Body of pancreas (tissue), 4 donors: ENCODE results near the gene XKR8.

ENCODE experiments used
- POLR2A ChIP-seq, 3 donors: fragments of 450-650 bp; IDR thresholded peaks; one replicate each; pipeline ENCODE4 v1.6.1; 2016; ENCODE audit warnings: antibody characterized with exemption in 3 of 3, mild to moderate bottlenecking in 2 of 3
- TF ChIP-seq, protein P1 (sequence below), 7 experiments: fragments of 450-650 bp in 4 of 7; fragments of 200-600 bp in 3 of 7; sonication (generic) in 3 of 7; IDR thresholded peaks; one replicate each; pipeline ENCODE4 v1.5.1; 2016 to 2019; ENCODE audit warnings: antibody characterized with exemption in 7 of 7

DNA sequence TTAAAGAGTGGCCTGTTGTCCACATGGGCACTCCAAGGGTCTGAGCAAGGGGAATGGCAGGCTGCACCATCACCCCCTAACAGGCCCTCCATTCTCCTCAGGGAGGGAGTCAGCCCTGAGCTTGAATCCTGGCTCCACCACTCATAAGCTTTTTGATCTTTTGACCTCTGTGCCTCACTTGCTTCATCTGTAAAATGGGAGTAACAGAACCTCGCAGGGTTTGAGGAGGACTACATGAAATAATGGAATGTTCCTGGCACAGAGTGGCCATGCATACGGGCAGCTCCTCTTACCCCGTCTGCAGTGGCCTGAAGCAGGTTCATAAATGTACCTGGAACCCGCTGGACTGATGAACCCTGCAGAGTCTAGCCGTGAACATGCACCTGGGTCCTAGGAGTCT, 2.1 kb upstream of the XKR8 start:
- no peak for TF ChIP-seq POLR2A (IDR thresholded peaks at IDR 0.05)
- TF ChIP-seq, protein P1, sequence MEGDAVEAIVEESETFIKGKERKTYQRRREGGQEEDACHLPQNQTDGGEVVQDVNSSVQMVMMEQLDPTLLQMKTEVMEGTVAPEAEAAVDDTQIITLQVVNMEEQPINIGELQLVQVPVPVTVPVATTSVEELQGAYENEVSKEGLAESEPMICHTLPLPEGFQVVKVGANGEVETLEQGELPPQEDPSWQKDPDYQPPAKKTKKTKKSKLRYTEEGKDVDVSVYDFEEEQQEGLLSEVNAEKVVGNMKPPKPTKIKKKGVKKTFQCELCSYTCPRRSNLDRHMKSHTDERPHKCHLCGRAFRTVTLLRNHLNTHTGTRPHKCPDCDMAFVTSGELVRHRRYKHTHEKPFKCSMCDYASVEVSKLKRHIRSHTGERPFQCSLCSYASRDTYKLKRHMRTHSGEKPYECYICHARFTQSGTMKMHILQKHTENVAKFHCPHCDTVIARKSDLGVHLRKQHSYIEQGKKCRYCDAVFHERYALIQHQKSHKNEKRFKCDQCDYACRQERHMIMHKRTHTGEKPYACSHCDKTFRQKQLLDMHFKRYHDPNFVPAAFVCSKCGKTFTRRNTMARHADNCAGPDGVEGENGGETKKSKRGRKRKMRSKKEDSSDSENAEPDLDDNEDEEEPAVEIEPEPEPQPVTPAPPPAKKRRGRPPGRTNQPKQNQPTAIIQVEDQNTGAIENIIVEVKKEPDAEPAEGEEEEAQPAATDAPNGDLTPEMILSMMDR (IDR thresholded peaks at IDR 0.05): no peak
